Hepatocyte (in vitro differentiated cells): Measurements from ENCODE around the gene MCM5. TPM values are rescaled to one million over a fixed set of nuclear protein-coding genes. Genes with fewer than 3 reads are reported as not detected.
"Not testable (repeated sequence)": the region's sequence is repeated elsewhere in the genome, so short reads cannot be mapped to it uniquely, and the experiment has no call there.

Experiments
- DNase-seq: peaks from one replicate; pipeline ENCODE4 v3.0.0-alpha.2; 2016; ENCODE audit warnings: low spot score
- H2AFZ ChIP-seq: fragments of 200-600 bp; sonication (generic); 2 replicates; pipeline ENCODE4 v1.6.0; 2016; ENCODE audit warnings: antibody characterized with exemption, mild to moderate bottlenecking
- H3K27ac ChIP-seq: fragments of 200-600 bp; sonication (generic); 2 replicates; pipeline ENCODE4 v1.5.1; 2016; ENCODE audit warnings: mild to moderate bottlenecking
- H3K27me3 ChIP-seq: fragments of 200-600 bp; sonication (generic); 2 replicates; pipeline ENCODE4 v1.6.1; 2016
- H3K36me3 ChIP-seq: fragments of 200-600 bp; sonication (generic); replicated peaks from 2 replicates; pipeline ENCODE4 v1.5.1; 2016; ENCODE audit warnings: low read depth; ENCODE audit not compliant: insufficient read depth
- H3K4me1 ChIP-seq: fragments of 200-600 bp; sonication (generic); 2 replicates; pipeline ENCODE4 v1.5.1; 2016; ENCODE audit warnings: mild to moderate bottlenecking, moderate library complexity; ENCODE audit not compliant: insufficient read depth
- H3K4me2 ChIP-seq: fragments of 200-600 bp; sonication (generic); 2 replicates; pipeline ENCODE4 v1.6.0; 2016
- H3K4me3 ChIP-seq: fragments of 200-600 bp; sonication (generic); 2 replicates; pipeline ENCODE4 v1.5.1; 2016; ENCODE audit warnings: mild to moderate bottlenecking
- H3K79me2 ChIP-seq: fragments of 200-600 bp; sonication (generic); 2 replicates; pipeline ENCODE4 v1.6.0; 2017; ENCODE audit warnings: mild to moderate bottlenecking
- H3K9me2 ChIP-seq: fragments of 200-600 bp; sonication (generic); replicated peaks from 2 replicates; pipeline ENCODE4 v1.6.0; 2017; ENCODE audit warnings: mild to moderate bottlenecking; ENCODE audit not compliant: insufficient read depth
- H3K9me3 ChIP-seq: fragments of 200-600 bp; sonication (generic); 2 replicates; pipeline ENCODE4 v1.5.1; 2016; ENCODE audit warnings: low read depth, mild to moderate bottlenecking
- H4K20me1 ChIP-seq: fragments of 200-600 bp; sonication (generic); 2 replicates; pipeline ENCODE4 v1.6.0; 2016; ENCODE audit warnings: mild to moderate bottlenecking; ENCODE audit not compliant: insufficient read depth, poor library complexity, severe bottlenecking
- CTCF ChIP-seq: fragments of 200-600 bp; sonication (generic); IDR thresholded peaks from 2 replicates; pipeline ENCODE4 v1.5.1; 2016; ENCODE audit warnings: antibody characterized with exemption, mild to moderate bottlenecking; ENCODE audit not compliant: poor library complexity
- EZH2 ChIP-seq: fragments of 200-600 bp; sonication (generic); IDR thresholded peaks from 2 replicates; pipeline ENCODE4 v1.6.1; 2016; ENCODE audit warnings: antibody characterized with exemption, mild to moderate bottlenecking, borderline replicate concordance
- EZH2phosphoT487 ChIP-seq: fragments of 200-600 bp; sonication (generic); IDR thresholded peaks from one replicate; pipeline ENCODE4 v1.6.1; 2018; ENCODE audit warnings: antibody characterized with exemption, mild to moderate bottlenecking, low read depth, moderate library complexity; ENCODE audit not compliant: unreplicated experiment, severe bottlenecking
- WGBS: methylation state at CpG from one replicate; pipeline ENCODE4 v1.1.6; 2016; ENCODE audit warnings: low lambda C conversion rate; ENCODE audit errors: missing lambda C conversion rate; 5-methylcytosine and 5-hydroxymethylcytosine counted together
- polyA plus RNA-seq: library from polyadenylated mRNA; unstranded; fragments of >200 nt; fragmentation: Nextera tagmentation; extraction: Ambion mirVana; gene quantifications from 2 replicates; pipeline ENCODE4 v1.2.1, GENCODE V29; 2016
- total RNA-seq: library from RNA; depleted of rRNA; stranded (reverse); fragments of >200 nt; gene quantifications from 2 replicates; pipeline ENCODE4 v1.2.3, GENCODE V29; 2014

MCM5 gene
- total and polyA plus RNA-seq, 2 experiments from 2014 or later, result 21.7 to 36.1 TPM

DNA sequence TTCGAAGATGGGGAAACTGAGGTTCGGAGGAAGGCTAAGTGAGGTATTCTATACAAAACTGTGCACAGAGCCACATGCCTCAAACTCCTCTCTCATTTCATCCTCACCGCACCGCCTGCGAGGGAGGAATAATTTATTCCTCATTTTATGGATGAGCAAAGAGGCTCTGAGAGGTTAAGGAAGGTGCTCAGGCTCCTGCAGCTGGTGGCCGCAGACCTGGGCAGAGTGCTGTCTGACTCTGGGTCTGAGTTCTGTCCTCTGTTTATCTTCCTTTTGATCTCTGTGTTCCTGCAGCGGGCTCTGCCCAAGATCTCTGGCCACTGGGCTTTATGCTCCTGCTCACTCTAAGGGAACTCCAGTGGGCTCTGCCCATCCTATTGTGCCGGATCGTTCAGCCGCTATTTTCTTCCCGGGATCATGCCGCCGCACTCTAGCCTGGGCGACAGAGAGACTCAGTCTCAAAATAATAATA, 59.5 kb downstream of the MCM5 start:
- Histone ChIP-seq H3K4me1 (no peaks in the 10 kb centered on the region), H3K9me3 (no peaks in the 10 kb centered on the region), H3K9me2 (no peaks in the 10 kb centered on the region), H3K27me3 (no peaks in the 10 kb centered on the region), H3K79me2 (no peaks in the 10 kb centered on the region), H2AFZ (no peak overlapping the region), H4K20me1 (no peaks in the 10 kb centered on the region), H3K4me2 (no peak overlapping the region), H3K27ac (no peak overlapping the region), H3K4me3 (no peak overlapping the region), H3K36me3 (no peaks in the 10 kb centered on the region)
- WGBS, result 87% methylated on average over 14 of the region's 14 CpGs
- no peak for DNase-seq
- no peak for TF ChIP-seq EZH2phosphoT487
- TF ChIP-seq CTCF, result no peak

- not testable (repeated sequence) for H3K9me3 ChIP-seq, H3K4me1 ChIP-seq, DNase-seq, H3K4me3 ChIP-seq, H3K4me2 ChIP-seq, H4K20me1 ChIP-seq, H3K27ac ChIP-seq, H3K79me2 ChIP-seq, H3K36me3 ChIP-seq, H2AFZ ChIP-seq, H3K9me2 ChIP-seq, H3K27me3 ChIP-seq
- 91% methylated on average over 10 of the region's 10 CpGs for WGBS
These were observed 60.0 kb downstream of the MCM5 start for GRCh38 chr22:35459976-35460375.

GRCh38 chr22:35460688-35461087, 60.7 kb downstream of the MCM5 start:
- TF ChIP-seq EZH2 (no peak), CTCF (no peak), EZH2phosphoT487 (no peak)
- Histone ChIP-seq H3K9me3 (no peaks in the 10 kb centered on the region), H3K4me1 (no peaks in the 10 kb centered on the region), H2AFZ (no peak overlapping the region), H3K27ac (no peak overlapping the region), H4K20me1 (no peaks in the 10 kb centered on the region), H3K27me3 (no peaks in the 10 kb centered on the region), H3K4me3 (no peak overlapping the region), H3K9me2 (no peaks in the 10 kb centered on the region), H3K36me3 (no peaks in the 10 kb centered on the region), H3K79me2 (no peaks in the 10 kb centered on the region), H3K4me2 (no peak overlapping the region)
- DNase-seq, result no peak
- 89% methylated on average over 8 of the region's 8 CpGs for WGBS

DNA sequence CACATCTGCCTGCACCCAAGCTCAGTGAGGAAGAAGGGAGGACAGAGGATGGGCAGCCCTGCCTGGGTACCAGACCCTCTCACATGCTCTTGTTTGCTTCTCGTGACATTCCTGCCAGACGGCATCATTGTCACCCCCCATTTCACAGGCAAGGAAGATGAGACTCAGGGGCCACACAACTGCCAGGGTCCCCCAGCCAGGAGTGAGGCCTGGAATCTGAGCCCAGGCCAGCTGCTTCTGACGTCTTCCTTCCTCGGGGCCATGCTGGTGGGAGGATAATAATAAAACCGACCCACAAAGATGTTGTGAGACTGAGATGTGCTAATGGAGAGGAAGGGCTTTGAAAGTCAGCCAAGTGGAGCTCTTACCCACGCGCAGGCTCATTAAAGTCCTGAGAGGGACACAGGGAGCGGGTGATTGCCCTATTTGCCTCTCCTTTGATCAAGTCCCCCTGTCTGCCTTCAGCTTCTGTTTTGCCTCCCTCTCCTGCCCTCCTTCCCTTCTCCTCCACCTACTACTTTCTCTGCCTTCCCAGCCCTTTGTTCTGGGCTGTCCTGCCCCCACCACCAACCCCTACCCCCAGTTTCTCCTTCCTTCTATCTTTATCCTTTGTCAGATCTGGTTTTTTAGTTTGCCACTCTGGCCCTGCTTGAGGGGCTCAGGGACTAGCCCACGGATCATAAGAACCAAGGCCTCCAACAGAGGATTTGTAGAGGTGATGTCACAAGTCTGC, 62.7 kb downstream of the MCM5 start:
- 69% methylated on average over 9 of the region's 9 CpGs for WGBS
- DNase-seq, result no peak
- H3K79me2 ChIP-seq, result no peaks in the 10 kb centered on the region

More for the DNA sequence above, 62.7 kb downstream of the MCM5 start:
- H3K27me3 ChIP-seq, result no peaks in the 10 kb centered on the region
- H3K4me3 ChIP-seq, result no peak overlapping the region
- no peaks in the 10 kb centered on the region for H3K36me3 ChIP-seq
- H3K4me1 ChIP-seq, result peaks cover 3% of the 10 kb centered on the region
- H3K4me2 ChIP-seq, result no peak overlapping the region
- H2AFZ ChIP-seq, result no peak overlapping the region
- TF ChIP-seq EZH2phosphoT487, result no peak
- TF ChIP-seq EZH2, result no peak
- no peak for TF ChIP-seq CTCF
- no peaks in the 10 kb centered on the region for H3K9me3 ChIP-seq
- no peaks in the 10 kb centered on the region for H3K9me2 ChIP-seq
- H4K20me1 ChIP-seq, result no peaks in the 10 kb centered on the region
- H3K27ac ChIP-seq, result no peak overlapping the region
